ENCODE measurements around the gene KIF1A.

- TF ChIP-seq, protein P1, sequence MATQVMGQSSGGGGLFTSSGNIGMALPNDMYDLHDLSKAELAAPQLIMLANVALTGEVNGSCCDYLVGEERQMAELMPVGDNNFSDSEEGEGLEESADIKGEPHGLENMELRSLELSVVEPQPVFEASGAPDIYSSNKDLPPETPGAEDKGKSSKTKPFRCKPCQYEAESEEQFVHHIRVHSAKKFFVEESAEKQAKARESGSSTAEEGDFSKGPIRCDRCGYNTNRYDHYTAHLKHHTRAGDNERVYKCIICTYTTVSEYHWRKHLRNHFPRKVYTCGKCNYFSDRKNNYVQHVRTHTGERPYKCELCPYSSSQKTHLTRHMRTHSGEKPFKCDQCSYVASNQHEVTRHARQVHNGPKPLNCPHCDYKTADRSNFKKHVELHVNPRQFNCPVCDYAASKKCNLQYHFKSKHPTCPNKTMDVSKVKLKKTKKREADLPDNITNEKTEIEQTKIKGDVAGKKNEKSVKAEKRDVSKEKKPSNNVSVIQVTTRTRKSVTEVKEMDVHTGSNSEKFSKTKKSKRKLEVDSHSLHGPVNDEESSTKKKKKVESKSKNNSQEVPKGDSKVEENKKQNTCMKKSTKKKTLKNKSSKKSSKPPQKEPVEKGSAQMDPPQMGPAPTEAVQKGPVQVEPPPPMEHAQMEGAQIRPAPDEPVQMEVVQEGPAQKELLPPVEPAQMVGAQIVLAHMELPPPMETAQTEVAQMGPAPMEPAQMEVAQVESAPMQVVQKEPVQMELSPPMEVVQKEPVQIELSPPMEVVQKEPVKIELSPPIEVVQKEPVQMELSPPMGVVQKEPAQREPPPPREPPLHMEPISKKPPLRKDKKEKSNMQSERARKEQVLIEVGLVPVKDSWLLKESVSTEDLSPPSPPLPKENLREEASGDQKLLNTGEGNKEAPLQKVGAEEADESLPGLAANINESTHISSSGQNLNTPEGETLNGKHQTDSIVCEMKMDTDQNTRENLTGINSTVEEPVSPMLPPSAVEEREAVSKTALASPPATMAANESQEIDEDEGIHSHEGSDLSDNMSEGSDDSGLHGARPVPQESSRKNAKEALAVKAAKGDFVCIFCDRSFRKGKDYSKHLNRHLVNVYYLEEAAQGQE (IDR thresholded peaks at IDR 0.05; ENCODE audit: borderline replicate concordance): no peak
- no peak for TF ChIP-seq TAF1 (IDR thresholded peaks at IDR 0.05; ENCODE audit: low read depth)
Observed at GRCh38 chr2:240687045-240687740, 132.8 kb downstream of the KIF1A start.
